Measurements from ENCODE around the gene SLC22A23. TPM values are rescaled to one million over a fixed set of nuclear protein-coding genes. Genes with fewer than 3 reads are reported as not detected.

Gene SLC22A23
- total and polyA plus RNA-seq, 2 donors: 7.0 to 16.4 TPM

DNA sequence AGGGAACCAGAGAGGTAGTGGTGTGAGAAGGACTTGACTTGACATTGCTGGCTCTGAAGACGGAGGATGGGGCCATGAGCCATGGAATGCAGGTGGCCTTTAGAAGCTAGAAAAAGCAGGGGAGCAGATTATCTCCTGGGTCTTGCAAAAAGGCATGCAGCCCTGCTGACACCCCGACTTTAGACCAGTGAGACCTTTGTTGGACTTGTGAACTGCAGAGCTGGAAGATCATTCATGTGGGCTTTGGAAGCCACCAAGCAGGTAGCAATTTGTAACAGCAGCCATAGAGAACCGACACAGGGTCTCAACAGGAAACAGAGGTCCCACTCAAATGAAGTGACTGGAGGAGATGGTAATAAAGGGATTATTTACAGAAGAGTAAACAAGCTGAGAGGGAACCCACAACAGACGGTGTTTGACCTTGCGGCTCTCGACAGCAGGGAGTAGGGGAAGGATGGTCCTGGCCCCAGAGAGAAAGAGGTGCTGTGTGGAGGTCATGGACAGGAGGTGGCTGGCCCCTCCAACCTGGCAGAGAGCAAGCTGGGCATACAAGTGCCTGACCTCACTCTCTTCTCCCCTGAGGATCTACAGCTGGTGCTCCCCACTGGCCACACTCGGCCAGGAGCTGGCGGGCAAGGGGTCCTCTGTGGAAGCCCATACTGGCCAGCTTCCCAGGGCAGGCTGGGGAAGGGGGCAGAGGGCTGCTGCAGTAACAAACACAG lies 43.9 kb downstream of the SLC22A23 start:
- Histone ChIP-seq H3K9me3 (ENCODE audit: control insufficient read depth in 2 of 2, insufficient read depth in 1 of 2, low read length in 1 of 2) (no peaks in the 10 kb centered on the region), H3K4me3 (ENCODE audit: low read length in 2 of 2) (no peak overlapping the region), H3K27ac (ENCODE audit: low read depth in 1 of 2, low read length in 1 of 2) (peak overlapping the region in 1 of 2 donors; percentile 64), H3K27me3 (ENCODE audit: control insufficient read depth in 2 of 2, insufficient read depth in 1 of 2, low read length in 1 of 2) (no peaks in the 10 kb centered on the region), H3K36me3 (ENCODE audit: control insufficient read depth in 2 of 2, insufficient read depth in 2 of 2, low read length in 1 of 2) (peaks cover 0 to 3% of the 10 kb centered on the region in 2 donors), H3K4me1 (ENCODE audit: control insufficient read depth in 2 of 2, insufficient read depth in 2 of 2, low read length in 2 of 2) (peaks cover 4 to 42% of the 10 kb centered on the region in 2 donors)
- DNase-seq (ENCODE audit: low read depth in 6 of 9, low spot score in 9 of 9): no peak
- WGBS: 80% methylated on average over 8 of the region's 8 CpGs

DNA sequence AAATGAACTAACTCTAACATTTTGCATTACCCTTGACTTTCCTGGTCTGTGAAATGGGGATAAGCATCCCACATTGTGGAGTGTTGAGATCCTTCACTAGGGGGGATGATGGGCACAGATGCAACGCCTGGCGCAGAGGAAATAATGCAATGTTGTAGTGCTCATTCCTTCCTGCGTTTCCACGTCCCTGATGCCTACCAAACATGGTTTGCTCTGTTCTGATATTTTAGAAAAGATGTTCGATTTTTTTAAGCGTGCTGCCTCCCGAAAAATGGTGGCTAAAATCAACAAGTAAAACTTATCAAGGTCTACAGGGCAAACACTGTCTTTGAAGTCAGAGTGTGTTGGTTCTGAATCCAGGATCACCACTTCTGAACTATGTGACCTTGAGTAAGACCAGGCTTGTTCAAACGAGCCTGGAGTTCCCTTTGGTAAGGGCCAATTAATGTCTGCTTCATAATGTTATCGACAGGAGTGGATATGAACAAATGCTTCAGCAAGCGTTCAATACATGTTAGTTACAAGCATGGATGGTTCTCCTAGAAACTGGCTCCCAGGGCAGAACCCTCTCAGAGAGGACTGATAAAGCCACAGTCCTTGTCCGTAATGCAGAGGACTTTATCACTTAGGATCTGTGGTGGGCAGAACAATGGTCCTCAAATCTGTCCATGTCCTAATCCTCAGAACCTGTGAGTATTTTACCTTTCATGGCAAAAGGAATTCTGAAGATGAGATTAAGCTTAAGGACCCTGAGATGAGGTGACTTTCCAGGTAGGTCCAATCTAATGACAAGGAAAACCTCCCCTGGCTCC lies 44.7 kb downstream of the SLC22A23 start:
- DNase-seq (ENCODE audit: low read depth in 6 of 9, low spot score in 9 of 9): no peak
- Histone ChIP-seq H3K27ac (ENCODE audit: low read depth in 1 of 2, low read length in 1 of 2) (no peak overlapping the region), H3K27me3 (ENCODE audit: control insufficient read depth in 2 of 2, insufficient read depth in 1 of 2, low read length in 1 of 2) (no peaks in the 10 kb centered on the region), H3K9me3 (ENCODE audit: control insufficient read depth in 2 of 2, insufficient read depth in 1 of 2, low read length in 1 of 2) (no peaks in the 10 kb centered on the region), H3K4me3 (ENCODE audit: low read length in 2 of 2) (no peak overlapping the region), H3K4me1 (ENCODE audit: control insufficient read depth in 2 of 2, insufficient read depth in 2 of 2, low read length in 2 of 2) (peaks cover 4 to 38% of the 10 kb centered on the region in 2 donors), H3K36me3 (ENCODE audit: control insufficient read depth in 2 of 2, insufficient read depth in 2 of 2, low read length in 1 of 2) (peaks cover 0 to 3% of the 10 kb centered on the region in 2 donors)
- 94% methylated on average over 11 of the region's 11 CpGs for WGBS

DNA sequence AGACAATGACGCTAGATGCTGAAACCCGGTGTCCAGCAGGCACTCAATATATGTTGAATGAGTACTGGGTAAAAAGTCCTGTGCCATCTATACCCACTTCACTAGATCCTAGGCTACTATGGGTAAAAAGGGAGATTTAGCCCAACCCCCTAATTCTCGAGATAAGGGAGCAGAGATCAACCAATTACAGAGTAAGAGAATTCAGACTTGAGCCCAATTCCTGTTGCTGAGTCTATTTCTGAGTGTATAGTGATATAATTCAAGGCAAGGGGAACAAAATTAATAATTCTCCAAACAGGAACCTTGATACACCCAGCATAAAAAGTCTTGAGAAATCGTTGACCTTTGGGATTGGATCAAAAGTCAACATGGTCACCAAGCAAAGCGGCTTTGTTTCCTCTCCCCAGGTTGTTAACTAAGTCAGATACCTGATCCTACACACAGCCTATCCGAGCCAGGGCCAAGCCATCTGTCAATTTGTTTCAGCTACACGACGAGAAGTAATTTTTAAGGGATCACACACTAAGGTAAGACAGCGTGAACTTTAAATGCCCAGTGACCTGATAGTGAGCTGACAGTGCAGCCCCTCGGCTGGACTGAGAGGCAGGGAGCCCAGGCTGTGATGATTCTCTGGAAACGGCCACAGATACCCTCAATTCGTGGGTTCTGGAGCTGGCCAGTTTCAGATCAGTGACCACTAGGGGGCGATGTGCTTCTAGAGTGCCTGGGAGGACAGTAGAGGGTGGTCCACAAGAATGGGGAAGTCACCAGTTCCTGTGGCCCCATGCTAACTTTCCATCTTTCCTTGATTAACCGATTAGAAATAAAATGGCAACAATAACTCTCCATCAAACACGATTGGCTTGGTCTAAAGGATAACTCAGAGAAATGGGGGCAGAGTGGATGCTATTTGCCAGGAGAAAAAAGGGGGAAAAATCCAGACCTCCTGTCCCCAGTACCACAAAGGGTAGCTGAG lies 46.2 kb downstream of the SLC22A23 start:
- Histone ChIP-seq H3K27me3 (ENCODE audit: control insufficient read depth in 2 of 2, insufficient read depth in 1 of 2, low read length in 1 of 2) (no peaks in the 10 kb centered on the region), H3K4me1 (ENCODE audit: control insufficient read depth in 2 of 2, insufficient read depth in 2 of 2, low read length in 2 of 2) (peaks cover 4 to 35% of the 10 kb centered on the region in 2 donors), H3K9me3 (ENCODE audit: control insufficient read depth in 2 of 2, insufficient read depth in 1 of 2, low read length in 1 of 2) (no peaks in the 10 kb centered on the region), H3K27ac (ENCODE audit: low read depth in 1 of 2, low read length in 1 of 2) (peak overlapping the region; percentile 61 to 74), H3K4me3 (ENCODE audit: low read length in 2 of 2) (no peak overlapping the region), H3K36me3 (ENCODE audit: control insufficient read depth in 2 of 2, insufficient read depth in 2 of 2, low read length in 1 of 2) (peaks cover 0 to 3% of the 10 kb centered on the region in 2 donors)
- DNase-seq (ENCODE audit: low read depth in 6 of 9, low spot score in 9 of 9): peak in 7 of 9 donors; percentile 44 to 76 (median 55)
- WGBS: 63% methylated on average over 15 of the region's 15 CpGs

DNA sequence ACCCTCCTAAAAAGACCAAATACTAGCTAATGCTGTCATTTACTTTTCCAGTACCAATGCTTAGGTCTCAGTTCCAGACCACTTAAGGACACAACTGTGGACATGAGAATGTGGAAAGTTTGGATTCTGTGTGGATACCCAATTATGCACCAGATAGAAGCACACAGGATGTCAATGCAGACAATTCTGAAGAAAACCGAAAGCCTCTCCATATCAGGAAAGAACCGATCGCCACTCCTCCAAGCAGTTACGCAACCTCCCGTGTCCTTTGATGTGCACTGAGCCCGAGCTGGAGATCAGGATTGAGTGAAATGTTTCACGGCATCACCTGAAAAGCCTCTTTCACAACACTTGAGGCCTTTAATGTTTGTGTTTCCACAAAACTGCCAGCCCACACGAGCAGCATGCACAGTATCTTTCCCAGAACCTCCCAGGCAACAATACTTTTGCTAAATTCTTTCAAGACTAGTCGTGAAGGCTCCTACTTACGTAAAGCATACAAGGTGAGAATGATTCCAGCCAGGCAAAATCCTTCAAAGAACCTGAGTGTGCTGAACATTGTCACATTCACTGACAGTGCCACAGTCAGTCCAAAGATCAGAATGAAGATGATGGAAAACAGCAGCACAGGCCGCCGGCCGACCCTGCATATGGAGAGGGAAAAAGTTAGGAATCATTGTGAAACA lies 47.0 kb downstream of the SLC22A23 start:
- Histone ChIP-seq H3K36me3 (ENCODE audit: control insufficient read depth in 2 of 2, insufficient read depth in 2 of 2, low read length in 1 of 2) (peaks cover 0 to 3% of the 10 kb centered on the region in 2 donors), H3K4me3 (ENCODE audit: low read length in 2 of 2) (no peak overlapping the region), H3K27ac (ENCODE audit: low read depth in 1 of 2, low read length in 1 of 2) (peak overlapping the region; percentile 62 to 74), H3K27me3 (ENCODE audit: control insufficient read depth in 2 of 2, insufficient read depth in 1 of 2, low read length in 1 of 2) (no peaks in the 10 kb centered on the region), H3K9me3 (ENCODE audit: control insufficient read depth in 2 of 2, insufficient read depth in 1 of 2, low read length in 1 of 2) (no peaks in the 10 kb centered on the region), H3K4me1 (ENCODE audit: control insufficient read depth in 2 of 2, insufficient read depth in 2 of 2, low read length in 2 of 2) (peaks cover 2 to 27% of the 10 kb centered on the region in 2 donors)
- WGBS: 92% methylated on average over 13 of the region's 13 CpGs
- DNase-seq (ENCODE audit: low read depth in 6 of 9, low spot score in 9 of 9): peak in 1 of 9 donors; percentile 34

DNA sequence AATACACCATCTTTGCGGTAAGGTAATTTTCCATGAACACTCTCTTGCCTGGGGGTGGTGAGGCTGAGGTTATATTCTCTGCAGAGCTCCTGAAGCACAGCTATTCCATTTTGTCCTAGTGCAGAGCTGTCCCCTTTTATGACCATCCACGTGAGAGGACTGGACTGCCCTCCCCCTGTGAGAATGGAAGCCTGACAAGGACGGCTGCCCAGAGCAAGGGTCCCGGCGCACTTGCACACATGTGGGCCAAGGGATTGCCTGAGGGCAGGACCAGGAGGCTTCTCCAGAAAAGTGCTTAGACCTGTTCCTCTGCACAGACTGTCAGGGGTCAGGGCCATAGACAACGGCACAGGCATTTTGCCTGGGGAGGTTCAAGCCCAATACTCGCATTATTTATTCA lies 48.2 kb downstream of the SLC22A23 start:
- WGBS: 97% methylated on average over 7 of the region's 7 CpGs
- DNase-seq (ENCODE audit: low read depth in 6 of 9, low spot score in 9 of 9): no peak
- H3K9me3 ChIP-seq (ENCODE audit: control insufficient read depth in 2 of 2, insufficient read depth in 1 of 2, low read length in 1 of 2): no peaks in the 10 kb centered on the region
- no peak overlapping the region for H3K4me3 ChIP-seq (ENCODE audit: low read length in 2 of 2)
- H3K4me1 ChIP-seq (ENCODE audit: control insufficient read depth in 2 of 2, insufficient read depth in 2 of 2, low read length in 2 of 2): peaks cover 0 to 22% of the 10 kb centered on the region in 2 donors
- H3K27ac ChIP-seq (ENCODE audit: low read depth in 1 of 2, low read length in 1 of 2): no peak overlapping the region
- peaks cover 0 to 3% of the 10 kb centered on the region in 2 donors for H3K36me3 ChIP-seq (ENCODE audit: control insufficient read depth in 2 of 2, insufficient read depth in 2 of 2, low read length in 1 of 2)
- no peaks in the 10 kb centered on the region for H3K27me3 ChIP-seq (ENCODE audit: control insufficient read depth in 2 of 2, insufficient read depth in 1 of 2, low read length in 1 of 2)

DNA sequence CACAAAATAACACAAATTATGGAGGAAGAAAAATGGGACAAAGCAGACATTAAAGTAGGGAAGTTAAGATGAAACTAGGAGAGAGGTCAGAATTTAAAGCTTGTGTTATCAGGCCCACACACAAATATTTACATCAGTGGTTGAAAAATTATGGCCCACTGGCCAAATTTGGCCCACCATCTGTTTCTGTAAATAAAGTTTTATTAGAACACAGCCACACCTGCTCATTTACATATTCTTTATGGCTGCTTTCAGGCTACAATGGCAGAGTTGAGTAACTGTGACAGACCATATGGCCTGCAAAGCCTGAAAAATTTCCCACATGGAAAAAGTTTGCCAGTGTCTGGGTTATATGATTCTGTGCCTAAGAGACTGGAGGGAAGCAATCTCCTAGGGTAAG lies 49.0 kb downstream of the SLC22A23 start:
- peaks cover 0 to 3% of the 10 kb centered on the region in 2 donors for H3K36me3 ChIP-seq (ENCODE audit: control insufficient read depth in 2 of 2, insufficient read depth in 2 of 2, low read length in 1 of 2)
- H3K27ac ChIP-seq (ENCODE audit: low read depth in 1 of 2, low read length in 1 of 2): no peak overlapping the region
- no peak overlapping the region for H3K4me3 ChIP-seq (ENCODE audit: low read length in 2 of 2)
- no peaks in the 10 kb centered on the region for H3K9me3 ChIP-seq (ENCODE audit: control insufficient read depth in 2 of 2, insufficient read depth in 1 of 2, low read length in 1 of 2)
- H3K4me1 ChIP-seq (ENCODE audit: control insufficient read depth in 2 of 2, insufficient read depth in 2 of 2, low read length in 2 of 2): peaks cover 0 to 22% of the 10 kb centered on the region in 2 donors
- DNase-seq (ENCODE audit: low read depth in 6 of 9, low spot score in 9 of 9): no peak
- no peaks in the 10 kb centered on the region for H3K27me3 ChIP-seq (ENCODE audit: control insufficient read depth in 2 of 2, insufficient read depth in 1 of 2, low read length in 1 of 2)

DNA sequence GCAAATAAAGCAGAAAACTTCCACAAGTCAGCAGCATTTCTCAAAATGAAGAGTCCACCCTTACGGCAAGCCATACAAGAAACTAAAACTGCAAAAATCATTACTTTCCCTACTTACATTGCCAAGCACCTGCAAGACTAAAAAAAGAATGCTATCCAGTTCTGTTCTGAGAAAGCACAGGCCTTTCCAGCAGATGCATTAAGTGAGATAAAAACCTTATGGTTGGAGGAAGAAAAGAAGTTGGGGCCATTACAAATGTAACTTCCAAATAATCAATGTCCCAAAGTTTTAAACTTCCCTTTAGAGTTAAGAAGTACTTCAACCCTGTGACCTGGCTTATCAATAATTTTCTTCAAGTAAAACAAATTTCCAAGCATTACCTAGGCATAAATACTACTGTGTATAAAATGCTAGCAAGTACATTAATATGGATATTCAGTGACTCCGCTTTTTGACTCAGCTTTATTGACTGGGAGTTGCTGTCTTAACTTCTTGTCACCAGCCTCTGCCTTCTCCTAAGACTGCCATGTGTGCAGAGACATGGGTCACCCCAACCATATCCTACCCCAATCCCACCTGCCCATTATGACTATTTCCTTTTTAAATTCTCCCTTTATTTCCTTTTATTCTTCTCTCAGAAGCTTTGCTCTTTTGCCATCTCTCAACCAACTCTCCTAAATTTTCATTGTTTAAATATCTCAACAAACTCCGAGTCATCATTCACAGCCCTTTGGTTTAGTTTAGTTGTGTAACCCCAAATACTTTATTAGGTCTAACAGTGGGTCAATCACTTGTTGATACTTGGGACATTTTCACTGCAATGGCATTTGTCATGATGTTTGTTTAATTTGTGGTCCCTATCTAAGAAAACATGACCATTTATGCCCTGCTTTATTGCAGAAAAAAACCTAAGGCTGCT lies 49.7 kb downstream of the SLC22A23 start:
- Histone ChIP-seq H3K4me1 (ENCODE audit: control insufficient read depth in 2 of 2, insufficient read depth in 2 of 2, low read length in 2 of 2) (peaks cover 0 to 27% of the 10 kb centered on the region in 2 donors), H3K27ac (ENCODE audit: low read depth in 1 of 2, low read length in 1 of 2) (peak overlapping the region in 1 of 2 donors; percentile 67), H3K27me3 (ENCODE audit: control insufficient read depth in 2 of 2, insufficient read depth in 1 of 2, low read length in 1 of 2) (no peaks in the 10 kb centered on the region), H3K9me3 (ENCODE audit: control insufficient read depth in 2 of 2, insufficient read depth in 1 of 2, low read length in 1 of 2) (no peaks in the 10 kb centered on the region), H3K36me3 (ENCODE audit: control insufficient read depth in 2 of 2, insufficient read depth in 2 of 2, low read length in 1 of 2) (peaks cover 0 to 3% of the 10 kb centered on the region in 2 donors), H3K4me3 (ENCODE audit: low read length in 2 of 2) (no peak overlapping the region)
- WGBS: 98% methylated on average over 3 of the region's 3 CpGs
- DNase-seq (ENCODE audit: low read depth in 6 of 9, low spot score in 9 of 9): no peak

Data from thymus (tissue), 11 donors.